Measurements from ENCODE around the gene HYAL3. TPM values are rescaled to one million over a fixed set of nuclear protein-coding genes. Genes with fewer than 3 reads are reported as not detected.
"Not testable (repeated sequence)": the region's sequence is repeated elsewhere in the genome, so short reads cannot be mapped to it uniquely, and the experiment has no call there.

Gene HYAL3
- total RNA-seq, 2 donors from 2014 or later: 1.7 to 1.8 TPM

- no peak for ATAC-seq
- intact Hi-C loops (cut with DNase I): no loop called here
- no peak for DNase-seq
These were observed 32.4 kb downstream of the HYAL3 start for GRCh38 chr3:50266836-50267235.

GRCh38 chr3:50266017-50266416 lies 33.2 kb downstream of the HYAL3 start:
- DNase-seq (no peak), ATAC-seq (no peak)
- intact Hi-C loops (cut with DNase I): no loop called here

DNA sequence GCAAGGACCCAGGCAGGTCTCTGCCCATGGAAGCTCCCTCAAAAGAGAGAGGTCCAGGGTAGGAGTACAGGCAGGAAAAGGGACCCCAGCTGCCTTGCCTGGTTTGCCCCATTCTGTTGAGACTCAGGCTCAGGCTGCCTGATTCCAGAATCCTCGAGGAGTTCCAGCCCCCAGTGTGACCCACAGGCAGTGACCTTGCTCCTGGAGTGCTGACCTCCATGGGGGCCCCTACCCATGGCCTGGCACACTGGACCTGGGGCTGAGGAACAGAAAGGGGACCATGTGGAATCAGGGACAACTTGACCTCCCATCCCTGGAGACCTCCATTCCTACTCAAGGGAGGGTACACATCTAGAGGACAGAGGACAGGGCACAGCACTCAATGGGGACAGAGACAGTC lies 33.6 kb downstream of the HYAL3 start:
- ATAC-seq (no peak), DNase-seq (no peak)
- intact Hi-C loops (cut with DNase I): no loop called here

- intact Hi-C loops (cut with DNase I): no loop called here
- DNase-seq: no peak
- ATAC-seq: no peak
These were observed 34.2 kb downstream of the HYAL3 start for GRCh38 chr3:50264964-50265485.

- ATAC-seq (peak; percentile 53 to 64), DNase-seq (peak; percentile 72)
- intact Hi-C loops (cut with DNase I): no loop called here
These were observed 34.7 kb downstream of the HYAL3 start for GRCh38 chr3:50264383-50264963.

DNA sequence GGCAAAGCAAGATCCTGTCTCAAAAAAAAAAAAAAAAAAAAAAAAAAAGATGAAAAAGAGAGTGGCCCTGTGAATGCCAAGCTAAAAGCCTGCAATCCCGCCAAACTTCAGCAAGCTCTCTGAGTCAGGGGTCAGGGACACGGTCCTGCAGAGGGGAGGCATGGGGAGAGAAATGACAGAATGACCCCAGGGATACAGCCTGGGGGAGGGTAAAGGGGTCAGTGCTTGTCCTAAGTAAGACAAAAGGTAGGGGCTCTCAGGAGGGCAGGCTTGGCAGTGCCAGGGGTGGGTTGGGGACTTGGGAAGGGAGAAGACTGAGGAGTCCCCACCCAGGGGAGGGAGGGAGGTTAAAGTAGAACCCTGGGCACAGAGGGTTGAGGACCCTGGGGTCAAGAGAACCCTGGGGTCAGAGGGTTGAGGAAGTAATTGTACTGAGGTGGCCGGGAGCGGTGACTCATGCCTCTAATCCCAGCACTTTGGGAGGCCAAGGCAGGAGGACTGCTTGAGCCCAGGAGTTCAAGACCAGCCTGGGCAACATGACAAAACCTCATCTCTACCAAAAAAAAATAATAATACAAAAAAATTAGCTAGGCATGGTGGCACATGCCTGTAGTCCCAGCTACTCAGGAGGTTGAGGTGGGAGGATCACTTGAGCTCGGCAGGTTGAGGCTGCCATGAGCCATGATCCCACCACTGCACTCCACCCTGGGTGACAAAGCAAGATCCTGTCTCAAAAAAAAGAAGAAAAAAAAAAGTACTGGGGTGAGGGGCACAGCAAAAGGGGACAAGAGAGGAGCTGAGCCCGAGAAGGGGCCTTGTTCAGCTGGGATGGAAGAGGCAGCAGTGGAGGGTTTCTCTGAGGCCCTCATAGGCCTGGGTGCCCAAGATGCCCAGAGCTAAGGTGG lies 35.5 kb downstream of the HYAL3 start:
- ATAC-seq (no peak), DNase-seq (no peak)
- intact Hi-C loops (cut with DNase I): no loop called here

DNA sequence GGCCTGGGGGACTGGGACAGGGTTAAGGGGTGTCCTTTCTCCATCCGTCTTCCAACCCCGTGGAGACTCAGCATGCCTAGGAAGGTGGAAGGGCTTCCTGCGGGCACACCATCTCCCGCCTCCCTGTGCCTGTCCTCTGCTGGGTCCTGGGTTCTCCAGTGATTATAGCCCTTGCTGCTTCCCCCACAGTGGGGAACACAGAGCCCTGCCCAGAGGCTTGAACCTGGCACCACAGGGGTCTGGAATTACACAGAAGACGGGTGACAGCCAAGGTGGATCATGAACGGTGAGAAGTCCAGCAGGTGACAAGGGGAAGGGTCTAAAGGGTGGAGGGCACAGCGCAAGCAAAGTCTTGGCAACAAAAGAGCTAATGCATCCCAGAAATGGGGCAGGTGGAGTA lies 36.4 kb downstream of the HYAL3 start:
- no peak for DNase-seq
- ATAC-seq: no peak
- intact Hi-C loops (cut with DNase I): no loop called here

DNA sequence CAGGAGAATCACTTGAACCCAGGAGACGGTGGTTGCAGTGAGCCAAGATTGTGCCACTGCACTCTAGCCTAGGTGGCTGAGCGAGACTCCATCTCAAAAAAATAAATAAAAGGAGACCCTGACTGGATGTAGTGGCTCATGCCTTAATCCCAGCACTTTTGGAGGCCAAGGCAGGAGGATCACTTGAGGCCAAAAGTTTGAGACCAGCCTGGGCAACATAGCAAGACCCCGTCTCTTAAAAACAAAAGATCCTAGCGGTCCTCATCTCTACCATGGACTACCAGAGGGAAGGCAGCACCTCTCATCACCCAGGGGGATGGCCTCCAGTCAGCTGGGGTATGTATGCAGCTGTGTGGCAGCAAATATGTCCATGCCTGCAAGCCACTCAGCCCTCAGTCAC lies 37.0 kb downstream of the HYAL3 start:
- ATAC-seq; intact Hi-C loops (cut with DNase I); DNase-seq: not testable (repeated sequence)

GRCh38 chr3:50261505-50261904 lies 37.7 kb downstream of the HYAL3 start:
- ATAC-seq (no peak), DNase-seq (no peak)
- intact Hi-C loops (cut with DNase I): no loop called here

DNA sequence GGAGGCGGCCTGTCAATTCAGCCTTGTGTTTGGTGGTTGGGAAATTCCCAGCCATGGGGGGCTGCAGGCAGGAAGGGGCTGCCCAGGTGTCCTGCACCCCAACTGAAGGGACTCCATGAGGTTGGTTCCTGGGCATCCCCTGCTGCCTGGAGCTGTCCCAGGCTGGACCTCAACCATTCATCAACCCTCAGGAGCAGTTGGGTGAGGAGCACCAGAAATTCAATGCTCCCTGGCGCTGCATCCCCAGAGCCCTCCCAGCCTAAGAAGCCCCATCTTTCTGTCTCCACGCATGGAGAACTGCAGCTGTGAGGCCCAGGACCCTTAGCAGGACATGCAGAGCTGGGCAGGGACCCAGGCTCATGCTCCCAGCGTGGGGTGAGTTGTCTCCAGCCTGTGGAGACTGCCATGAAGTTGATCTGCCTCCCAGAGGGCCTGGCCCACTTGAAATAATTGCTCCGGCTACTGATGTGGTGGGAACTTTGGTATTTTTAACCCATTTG lies 38.2 kb downstream of the HYAL3 start:
- DNase-seq: no peak
- no peak for ATAC-seq
- intact Hi-C loops (cut with DNase I): no loop called here

- intact Hi-C loops (cut with DNase I): no loop called here
- peak; percentile 79 to 87 for ATAC-seq
- peak; percentile 96 for DNase-seq
These were observed 38.9 kb downstream of the HYAL3 start for GRCh38 chr3:50260027-50260941.

- intact Hi-C loops (cut with DNase I): no loop called here
- ATAC-seq: peak in 1 of 2 donors; percentile 1
- no peak for DNase-seq
These were observed 39.7 kb downstream of the HYAL3 start for GRCh38 chr3:50259432-50260026.

GRCh38 chr3:50258979-50259378 lies 40.2 kb downstream of the HYAL3 start:
- DNase-seq (no peak), ATAC-seq (no peak)
- intact Hi-C loops (cut with DNase I): no loop called here

- intact Hi-C loops (cut with DNase I): no loop called here
- DNase-seq (no peak), ATAC-seq (no peak)
These were observed 41.0 kb downstream of the HYAL3 start for GRCh38 chr3:50258029-50258680.

DNA sequence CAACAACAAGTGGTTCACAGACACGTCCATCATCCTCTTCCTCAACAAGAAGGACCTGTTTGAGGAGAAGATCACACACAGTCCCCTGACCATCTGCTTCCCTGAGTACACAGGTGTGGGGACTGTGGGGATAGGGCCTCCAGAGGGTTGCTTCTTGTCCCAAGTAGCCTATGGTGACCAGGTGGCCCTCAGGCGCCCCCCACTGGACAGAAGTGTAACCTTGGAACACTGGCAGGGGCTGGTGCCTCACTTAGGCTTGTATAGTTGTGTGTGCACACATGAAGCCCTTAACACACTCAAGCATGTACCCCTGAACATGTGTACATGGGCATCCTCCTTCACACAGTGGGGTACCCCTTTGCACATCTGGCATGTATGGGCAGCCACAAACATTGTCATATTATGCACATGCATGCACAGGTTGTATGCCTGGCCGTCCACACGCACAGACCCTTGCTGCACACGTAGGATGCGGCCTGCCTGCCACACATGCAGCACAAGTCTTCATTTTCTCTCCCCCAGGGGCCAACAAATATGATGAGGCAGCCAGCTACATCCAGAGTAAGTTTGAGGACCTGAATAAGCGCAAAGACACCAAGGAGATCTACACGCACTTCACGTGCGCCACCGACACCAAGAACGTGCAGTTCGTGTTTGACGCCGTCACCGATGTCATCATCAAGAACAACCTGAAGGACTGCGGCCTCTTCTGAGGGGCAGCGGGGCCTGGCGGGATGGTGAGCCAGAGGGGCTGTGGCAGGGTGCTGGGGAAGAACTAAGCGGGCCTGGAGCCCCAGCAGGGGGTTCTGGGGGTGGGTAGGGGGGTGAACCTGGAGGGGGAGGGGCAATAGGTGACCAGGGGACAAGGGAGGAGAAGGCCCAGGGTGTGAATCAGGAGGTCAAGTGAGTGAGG lies 42.0 kb downstream of the HYAL3 start:
- no peak for ATAC-seq
- intact Hi-C loops (cut with DNase I): no loop called here
- no peak for DNase-seq

GRCh38 chr3:50255251-50255615 lies 44.0 kb downstream of the HYAL3 start:
- DNase-seq (no peak), ATAC-seq (no peak)
- intact Hi-C loops (cut with DNase I): no loop called here

GRCh38 chr3:50254577-50255250 lies 44.5 kb downstream of the HYAL3 start:
- intact Hi-C loops (cut with DNase I): no loop called here
- DNase-seq (peak; percentile 85), ATAC-seq (peak; percentile 38 to 54)
